ENCODE results near the gene OR1D2.

GRCh38 chr17:3040882-3041281 lies 63.3 kb downstream of the OR1D2 start:
- TF ChIP-seq CTCF (conservative IDR thresholded peaks at IDR 0.05), result no peak
- no peak for TF ChIP-seq ZFX (IDR thresholded peaks at IDR 0.05)
